Epithelial cell of esophagus (primary cell): ENCODE data around the gene MORN1.

Experiments
- DNase-seq: peaks from one replicate; pipeline ENCODE4 v3.0.0; 2010; ENCODE audit warnings: low read depth
- H3K4me3 ChIP-seq: 2 replicates; pipeline ENCODE4 v1.5.1; 2011; ENCODE audit warnings: mild to moderate bottlenecking, low read length, control low read depth
- TF ChIP-seq, protein P1 (sequence below): IDR thresholded peaks from 2 replicates; pipeline ENCODE4 v1.5.1; 2011; ENCODE audit warnings: low read depth, mild to moderate bottlenecking, low read length, control low read depth, inconsistent platforms; ENCODE audit not compliant: insufficient read depth; ENCODE audit errors: missing control alignments

The MORN1 gene

GRCh38 chr1:2430592-2430973 is 39.2 kb upstream of the MORN1 start:
- no peak for DNase-seq
- TF ChIP-seq, protein P1, sequence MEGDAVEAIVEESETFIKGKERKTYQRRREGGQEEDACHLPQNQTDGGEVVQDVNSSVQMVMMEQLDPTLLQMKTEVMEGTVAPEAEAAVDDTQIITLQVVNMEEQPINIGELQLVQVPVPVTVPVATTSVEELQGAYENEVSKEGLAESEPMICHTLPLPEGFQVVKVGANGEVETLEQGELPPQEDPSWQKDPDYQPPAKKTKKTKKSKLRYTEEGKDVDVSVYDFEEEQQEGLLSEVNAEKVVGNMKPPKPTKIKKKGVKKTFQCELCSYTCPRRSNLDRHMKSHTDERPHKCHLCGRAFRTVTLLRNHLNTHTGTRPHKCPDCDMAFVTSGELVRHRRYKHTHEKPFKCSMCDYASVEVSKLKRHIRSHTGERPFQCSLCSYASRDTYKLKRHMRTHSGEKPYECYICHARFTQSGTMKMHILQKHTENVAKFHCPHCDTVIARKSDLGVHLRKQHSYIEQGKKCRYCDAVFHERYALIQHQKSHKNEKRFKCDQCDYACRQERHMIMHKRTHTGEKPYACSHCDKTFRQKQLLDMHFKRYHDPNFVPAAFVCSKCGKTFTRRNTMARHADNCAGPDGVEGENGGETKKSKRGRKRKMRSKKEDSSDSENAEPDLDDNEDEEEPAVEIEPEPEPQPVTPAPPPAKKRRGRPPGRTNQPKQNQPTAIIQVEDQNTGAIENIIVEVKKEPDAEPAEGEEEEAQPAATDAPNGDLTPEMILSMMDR, result no peak
- H3K4me3 ChIP-seq, result peak overlapping the region; percentile 78

GRCh38 chr1:2429780-2430591 is 38.6 kb upstream of the MORN1 start:
- H3K4me3 ChIP-seq, result peak overlapping the region; percentile 78
- DNase-seq, result peak; percentile 66
- TF ChIP-seq, protein P1, result peak; percentile 58

DNA sequence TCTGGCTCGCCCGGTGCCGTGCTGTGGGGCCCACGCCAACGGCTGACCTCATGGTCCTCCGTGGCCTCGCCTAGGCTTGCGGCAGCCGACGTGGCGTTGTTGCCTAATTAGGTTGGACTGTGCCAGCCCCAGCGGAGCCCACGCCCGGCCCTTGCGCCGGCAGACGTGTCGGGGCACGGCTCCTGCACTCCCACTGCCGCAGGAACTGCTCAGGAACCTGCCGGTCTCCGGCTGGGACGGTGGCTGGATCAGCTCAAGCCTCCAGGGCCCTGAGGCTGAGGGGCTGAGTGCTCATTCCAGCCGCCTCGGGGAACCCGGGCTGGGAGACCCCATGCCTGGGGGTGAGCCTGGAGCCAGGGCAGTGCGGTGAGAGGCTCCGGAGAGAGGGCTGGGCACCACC is 37.1 kb upstream of the MORN1 start:
- peak; percentile 95 for DNase-seq
- peak overlapping the region; percentile 78 for H3K4me3 ChIP-seq
- TF ChIP-seq, protein P1, result no peak

- no peak overlapping the region for H3K4me3 ChIP-seq
- no peak for DNase-seq
- TF ChIP-seq, protein P1, result no peak
Observed at GRCh38 chr1:2427976-2428375, 36.6 kb upstream of the MORN1 start.

- TF ChIP-seq, protein P1, result no peak
- H3K4me3 ChIP-seq, result no peak overlapping the region
- DNase-seq, result no peak
Observed at GRCh38 chr1:2427051-2427450, 35.7 kb upstream of the MORN1 start.

- TF ChIP-seq, protein P1, result no peak
- no peak for DNase-seq
Observed at GRCh38 chr1:2426540-2426939, 35.2 kb upstream of the MORN1 start.

DNA sequence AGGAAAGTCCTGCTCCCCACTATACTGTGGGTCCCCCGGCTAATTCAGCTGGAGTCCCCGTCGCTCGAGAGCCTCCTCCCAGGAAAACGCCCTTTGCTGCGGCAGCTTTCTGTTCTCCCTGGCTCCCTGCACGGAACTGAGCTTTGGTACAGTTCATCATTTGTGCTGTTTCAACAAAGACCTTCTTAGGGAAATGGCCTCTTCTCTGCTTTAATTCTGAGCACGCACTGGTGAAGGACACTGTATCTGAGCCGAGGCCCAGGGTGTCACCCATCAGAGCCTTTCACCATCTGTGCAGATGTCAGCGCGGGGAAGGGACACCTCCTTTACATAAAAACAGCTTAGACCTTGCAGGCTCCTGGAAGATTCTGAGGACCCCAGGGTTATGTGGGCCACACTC is 34.5 kb upstream of the MORN1 start:
- TF ChIP-seq, protein P1, result no peak
- DNase-seq, result no peak
- no peak overlapping the region for H3K4me3 ChIP-seq

More at GRCh38 chr1:2426540-2426939, 35.2 kb upstream of the MORN1 start:
- H3K4me3 ChIP-seq, result no peak overlapping the region
